ENCODE data around the gene SPTLC1. TPM values are rescaled to one million over a fixed set of nuclear protein-coding genes. Genes with fewer than 3 reads are reported as not detected.

Gene SPTLC1
- total and polyA plus RNA-seq, 10 of the 15 experiments (the other 5 are each of a cell fraction or from before 2014, with no cell fraction given): 38.0 to 68.7 (median 52.8) TPM

DNA sequence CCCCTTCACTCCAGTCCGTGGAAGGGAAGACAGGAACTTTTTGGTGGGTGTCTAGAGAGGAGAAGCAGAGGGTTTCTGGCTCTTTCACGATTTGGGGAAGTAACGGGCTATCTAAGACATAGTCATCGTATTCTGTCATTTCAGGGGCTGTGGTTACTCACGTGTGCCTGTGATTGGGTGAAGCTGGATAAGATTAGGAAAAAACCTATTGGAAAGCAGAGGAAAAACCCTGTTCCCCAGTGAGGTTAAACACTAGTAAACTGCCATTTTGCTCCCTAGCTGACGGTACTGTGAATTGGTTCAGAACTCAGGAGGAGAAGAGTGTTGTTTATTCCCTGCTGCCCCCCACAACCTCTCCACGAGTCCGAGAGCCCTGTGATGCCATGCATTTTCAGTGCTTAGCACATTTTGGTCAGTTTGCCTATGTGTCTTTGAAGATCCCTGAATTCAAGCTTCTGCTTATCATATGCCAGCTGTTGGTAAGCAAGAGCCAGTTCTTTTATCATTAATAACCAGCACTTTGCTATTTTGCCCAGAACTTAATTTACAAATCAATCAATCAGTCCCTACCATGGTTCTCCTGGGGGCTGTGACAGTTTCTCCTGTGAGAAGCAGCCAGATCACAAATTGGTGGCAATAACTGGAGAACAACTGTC is 120.1 kb downstream of the SPTLC1 start:
- ChIA-PET RAD21 (ENCODE audit: unreplicated experiment) (no interaction called here), POLR2A (no interaction called here), CTCF (no interaction called here), SMC1A (ENCODE audit: uncharacterized antibody, unreplicated experiment) (no interaction called here)
- DNase-seq (ENCODE audit: low read depth, low spot score) (no peak), ATAC-seq (no peak), FAIRE-seq (no peak)
- no peaks in the 10 kb centered on the region; a peak in 1 of 4 replicates for H3K27me3 ChIP-seq (replicated peaks in 1 of 2; ENCODE audit: control insufficient read depth in 2 of 2, insufficient read depth in 2 of 2, low read length in 1 of 2)
- intact Hi-C loops (cut with micrococcal nuclease; ENCODE audit: unreplicated experiment) (no loop called here), in situ Hi-C loops (cut with MboI) (no loop called here)
- H4K20me1 ChIP-seq (ENCODE audit: control insufficient read depth, insufficient read depth): no peaks in the 10 kb centered on the region
- no peaks in the 10 kb centered on the region for H3K4me1 ChIP-seq (ENCODE audit: control insufficient read depth, insufficient read depth, low read length)
- WGBS (ENCODE audit: insufficient coverage, insufficient replicate concordance, low lambda C conversion rate, missing lambda C conversion rate): 5% methylated on average over 8 of the region's 8 CpGs
- no peaks in the 10 kb centered on the region for H3K9me3 ChIP-seq (replicated peaks; ENCODE audit: control insufficient read depth, insufficient read depth, low read length)
- H3K9ac ChIP-seq (ENCODE audit: control insufficient read depth, insufficient read depth, low read length): no peak overlapping the region
- no TSS peak for BruUV-seq (replicated peaks)
- TF ChIP-seq BACH1 (IDR thresholded peaks at IDR 0.05; ENCODE audit: borderline replicate concordance): no peak
- no peak for TF ChIP-seq IRF4 (IDR thresholded peaks at IDR 0.05; ENCODE audit: low read depth, low read length)
- no peak for TF ChIP-seq ZNF384 (IDR thresholded peaks at IDR 0.05; ENCODE audit: borderline replicate concordance, low read depth, low read length)
- TF ChIP-seq SMAD5 (IDR thresholded peaks at IDR 0.05; ENCODE audit: low read depth): no peak
- no peak for TF ChIP-seq BCL11A (IDR thresholded peaks at IDR 0.05; ENCODE audit: low read depth, low read length)
- TF ChIP-seq, protein P1, sequence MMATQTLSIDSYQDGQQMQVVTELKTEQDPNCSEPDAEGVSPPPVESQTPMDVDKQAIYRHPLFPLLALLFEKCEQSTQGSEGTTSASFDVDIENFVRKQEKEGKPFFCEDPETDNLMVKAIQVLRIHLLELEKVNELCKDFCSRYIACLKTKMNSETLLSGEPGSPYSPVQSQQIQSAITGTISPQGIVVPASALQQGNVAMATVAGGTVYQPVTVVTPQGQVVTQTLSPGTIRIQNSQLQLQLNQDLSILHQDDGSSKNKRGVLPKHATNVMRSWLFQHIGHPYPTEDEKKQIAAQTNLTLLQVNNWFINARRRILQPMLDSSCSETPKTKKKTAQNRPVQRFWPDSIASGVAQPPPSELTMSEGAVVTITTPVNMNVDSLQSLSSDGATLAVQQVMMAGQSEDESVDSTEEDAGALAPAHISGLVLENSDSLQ (IDR thresholded peaks at IDR 0.05): no peak
- TF ChIP-seq ZNF217 (IDR thresholded peaks at IDR 0.05): no peak
- no peak for TF ChIP-seq POU2F2 (IDR thresholded peaks at IDR 0.05; ENCODE audit: borderline replicate concordance, low read depth, low read length)
- TF ChIP-seq, protein P2, sequence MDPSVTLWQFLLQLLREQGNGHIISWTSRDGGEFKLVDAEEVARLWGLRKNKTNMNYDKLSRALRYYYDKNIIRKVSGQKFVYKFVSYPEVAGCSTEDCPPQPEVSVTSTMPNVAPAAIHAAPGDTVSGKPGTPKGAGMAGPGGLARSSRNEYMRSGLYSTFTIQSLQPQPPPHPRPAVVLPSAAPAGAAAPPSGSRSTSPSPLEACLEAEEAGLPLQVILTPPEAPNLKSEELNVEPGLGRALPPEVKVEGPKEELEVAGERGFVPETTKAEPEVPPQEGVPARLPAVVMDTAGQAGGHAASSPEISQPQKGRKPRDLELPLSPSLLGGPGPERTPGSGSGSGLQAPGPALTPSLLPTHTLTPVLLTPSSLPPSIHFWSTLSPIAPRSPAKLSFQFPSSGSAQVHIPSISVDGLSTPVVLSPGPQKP (IDR thresholded peaks at IDR 0.05; ENCODE audit: low read depth, low read length): no peak
- no peak for TF ChIP-seq TAF1 (IDR thresholded peaks at IDR 0.05; ENCODE audit: borderline replicate concordance, low read depth, low read length)
- TF ChIP-seq GATAD2B (conservative IDR thresholded peaks at IDR 0.05; ENCODE audit: low read depth): no peak
- H3K27ac ChIP-seq (ENCODE audit: control insufficient read depth, insufficient read depth): no peak overlapping the region
- H3K4me2 ChIP-seq (ENCODE audit: control insufficient read depth, insufficient read depth): no peak overlapping the region
- H3K36me3 ChIP-seq (ENCODE audit: control insufficient read depth in 2 of 2, insufficient read depth in 2 of 2, low read length in 1 of 2): no peaks in the 10 kb centered on the region
- no peak overlapping the region for H3K4me3 ChIP-seq
- H2AFZ ChIP-seq (ENCODE audit: control insufficient read depth, low read depth, low read length): no peak overlapping the region
- no peaks in the 10 kb centered on the region for H3K79me2 ChIP-seq (ENCODE audit: control insufficient read depth, insufficient read depth, low read length)

Measured in GM12878 (cell line).